Keratinocyte (primary cell): ENCODE data around the gene TSACC. TPM values are rescaled to one million over a fixed set of nuclear protein-coding genes. Genes with fewer than 3 reads are reported as not detected.

Experiments
- DNase-seq: peaks from one replicate; pipeline ENCODE4 v3.0.0-alpha.2; 2011; ENCODE audit warnings: low read depth, missing footprints, low spot score
- FAIRE-seq: peaks from 2 replicates; lab custom pipeline; 2011; peaks lifted over from hg19 to GRCh38; lab: Jason Lieb, UNC
- H2AFZ ChIP-seq: 2 replicates; pipeline ENCODE4 v1.6.0; 2012; ENCODE audit warnings: low read length, control low read depth, inconsistent platforms; ENCODE audit not compliant: control insufficient read depth
- H3K27ac ChIP-seq: 2 replicates; pipeline ENCODE4 v1.5.1; 2011; ENCODE audit warnings: low read length; ENCODE audit not compliant: control insufficient read depth, insufficient read depth
- H3K27me3 ChIP-seq: 3 replicates; pipeline ENCODE4 v1.6.0; 2011; ENCODE audit warnings: low read length; ENCODE audit not compliant: control insufficient read depth, insufficient read depth; ENCODE audit errors: extremely low read depth
- H3K36me3 ChIP-seq, 2 experiments: 2 replicates in 1 of 2; 3 replicates in 1 of 2; pipeline ENCODE4 v1.5.1; 2011; ENCODE audit warnings: low read length in 2 of 2, mild to moderate bottlenecking in 1 of 2; ENCODE audit not compliant: control insufficient read depth in 2 of 2, insufficient read depth in 2 of 2; ENCODE audit errors: extremely low read depth in 1 of 2
- H3K4me1 ChIP-seq: 3 replicates; pipeline ENCODE4 v1.5.1; 2011; ENCODE audit warnings: low read length; ENCODE audit not compliant: control insufficient read depth, insufficient read depth; ENCODE audit errors: extremely low read depth
- H3K4me2 ChIP-seq: 3 replicates; pipeline ENCODE4 v1.6.0; 2011; ENCODE audit warnings: low read depth, low read length; ENCODE audit not compliant: control insufficient read depth, insufficient read depth; ENCODE audit errors: extremely low read depth
- H3K4me3 ChIP-seq, 3 experiments: fragments of 200-600 bp in 1 of 3; sonication (generic) in 1 of 3; 2 replicates in 2 of 3; 3 replicates in 1 of 3; pipeline ENCODE4 v1.5.1; 2011 to 2016; ENCODE audit warnings: low read length in 3 of 3, mild to moderate bottlenecking in 3 of 3, control low read depth in 2 of 3, inconsistent platforms in 1 of 3, low read depth in 1 of 3, mixed read lengths in 1 of 3, mixed run types in 1 of 3, moderate library complexity in 1 of 3; ENCODE audit not compliant: control insufficient read depth in 2 of 3, insufficient read depth in 2 of 3; ENCODE audit errors: extremely low read depth in 1 of 3
- H3K79me2 ChIP-seq: 2 replicates; pipeline ENCODE4 v1.6.0; 2012; ENCODE audit warnings: low read length; ENCODE audit not compliant: control insufficient read depth, insufficient read depth
- H3K9ac ChIP-seq: 3 replicates; pipeline ENCODE4 v1.6.0; 2011; ENCODE audit warnings: low read length; ENCODE audit not compliant: control insufficient read depth, insufficient read depth; ENCODE audit errors: extremely low read depth
- H3K9me1 ChIP-seq: 3 replicates; pipeline ENCODE4 v1.6.0; 2011; ENCODE audit warnings: low read length; ENCODE audit not compliant: control insufficient read depth, insufficient read depth; ENCODE audit errors: extremely low read depth
- H3K9me3 ChIP-seq: 2 replicates; pipeline ENCODE4 v1.5.1; 2012; ENCODE audit warnings: low read depth, low read length; ENCODE audit not compliant: control insufficient read depth
- H4K20me1 ChIP-seq: 3 replicates; pipeline ENCODE4 v1.6.0; 2011; ENCODE audit warnings: low read length; ENCODE audit not compliant: control insufficient read depth, insufficient read depth; ENCODE audit errors: extremely low read depth
- CTCF ChIP-seq, 3 experiments: IDR thresholded peaks in 1 of 3; conservative IDR thresholded peaks in 1 of 3; optimal IDR thresholded peaks in 1 of 3; 2 replicates in 2 of 3; 3 replicates in 1 of 3; pipeline versions ENCODE3 to v1.5.1; 2011; ENCODE audit warnings: low read length in 3 of 3, mild to moderate bottlenecking in 3 of 3, moderate library complexity in 2 of 3, control low read depth in 1 of 3, inconsistent platforms in 1 of 3; ENCODE audit not compliant: insufficient read depth in 2 of 3; ENCODE audit errors: extremely low read depth in 1 of 3
- EZH2 ChIP-seq: IDR thresholded peaks from one replicate; pipeline ENCODE4 v1.6.1; 2012; ENCODE audit warnings: inconsistent platforms, mild to moderate bottlenecking, low read length, moderate library complexity
- dilution Hi-C: fragments of 300-500 bp; cut with MboI; formaldehyde crosslinking; loops from one replicate; pipeline ENCODE4 v1.7.0; 2020; ENCODE audit warnings: low sequenced_read_pairs; ENCODE audit not compliant: extremely low pct_ligation_motif_present
- polyA plus RNA-seq, 5 experiments: library from polyadenylated mRNA; depleted of rRNA in 3 of 5; stranded (reverse) in 3 of 5; stranded (forward) in 1 of 5; unstranded in 1 of 5; fragments of >200 nt; gene quantifications; 1 replicate in 1 of 5; 2 replicates in 3 of 5; 3 replicates in 1 of 5; pipeline versions ENCODE4 v1.2.1 to v1.2.3, GENCODE V29; 2011 to 2012; ENCODE audit warnings: missing spikeins in 2 of 5, low read depth in 1 of 5, low replicate concordance in 1 of 5

Gene TSACC
- polyA plus RNA-seq, 1 donor (not counting 4 experiments of a cell fraction or from before 2014, with no cell fraction given) = 2.5 TPM

GRCh38 chr1:156376146-156376545 is 37.8 kb downstream of the TSACC start:
- H3K9me3 ChIP-seq = no peaks in the 10 kb centered on the region
- DNase-seq (no peak), FAIRE-seq (no peak)
- no peak for TF ChIP-seq CTCF (optimal IDR thresholded peaks at IDR 0.05 in 1 of 3, IDR thresholded peaks at IDR 0.05 in 1 of 3, conservative IDR thresholded peaks at IDR 0.05 in 1 of 3; ENCODE audit: extremely low read depth in 1 of 3, insufficient read depth in 2 of 3, low read length in 3 of 3)
- no peak for TF ChIP-seq EZH2
- no peak overlapping the region for H3K27ac ChIP-seq
- no peak overlapping the region for H3K4me3 ChIP-seq
- dilution Hi-C loops = no loop called here
- H3K9ac ChIP-seq = no peak overlapping the region
- H3K79me2 ChIP-seq = no peaks in the 10 kb centered on the region
- H3K4me2 ChIP-seq = no peak overlapping the region
- no peak overlapping the region for H2AFZ ChIP-seq
- H4K20me1 ChIP-seq = no peaks in the 10 kb centered on the region
- H3K4me1 ChIP-seq = no peaks in the 10 kb centered on the region
- no peaks in the 10 kb centered on the region for H3K9me1 ChIP-seq
- H3K27me3 ChIP-seq = peaks cover 13% of the 10 kb centered on the region
- no peaks in the 10 kb centered on the region for H3K36me3 ChIP-seq

GRCh38 chr1:156376958-156377919 is 38.9 kb downstream of the TSACC start:
- H3K4me3 ChIP-seq = no peak overlapping the region
- no peaks in the 10 kb centered on the region for H3K9me3 ChIP-seq
- H2AFZ ChIP-seq = no peak overlapping the region
- no peaks in the 10 kb centered on the region for H3K36me3 ChIP-seq
- dilution Hi-C loops = no loop called here
- DNase-seq (no peak), FAIRE-seq (no peak)
- no peak overlapping the region for H3K4me2 ChIP-seq
- no peak overlapping the region for H3K27ac ChIP-seq
- H3K79me2 ChIP-seq = no peaks in the 10 kb centered on the region
- peaks cover 10% of the 10 kb centered on the region for H3K27me3 ChIP-seq
- H3K9me1 ChIP-seq = no peaks in the 10 kb centered on the region
- no peaks in the 10 kb centered on the region for H4K20me1 ChIP-seq
- no peak for TF ChIP-seq EZH2
- no peak overlapping the region for H3K9ac ChIP-seq
- no peaks in the 10 kb centered on the region for H3K4me1 ChIP-seq
